HepG2 (cell line): ENCODE data around the gene SDR9C7. TPM values are rescaled to one million over a fixed set of nuclear protein-coding genes. Genes with fewer than 3 reads are reported as not detected.
A peak's percentile ranks its signal among the peaks of the same experiment; 100 is the strongest.

Source experiments
- ATAC-seq: fragments of 200-7000 bp; cut with Tn5 transposase; 3 replicates; pipeline ENCODE4 v1.9.1; 2020; ENCODE audit warnings: mild to moderate bottlenecking, moderate library complexity
- BruUV-seq: library from RNA; stranded (reverse); fragments of 400-500 nt; replicated peaks from 2 replicates; lab custom pipeline; 2021; lab: Mats Ljungman, UMichigan
- CTCF ChIA-PET: fragments of 300-600 bp; formaldehyde crosslinking; extraction: SDS; loops from one replicate; lab custom pipeline; 2021; ENCODE audit warnings: low total read pairs, inconsistent platforms, low intra/inter-chr PET ratio; lab: Yijun Ruan, JAX
- POLR2A ChIA-PET: fragments of 350-600 bp; sonication (Branson Sonifier 250); formaldehyde crosslinking; loops from one replicate; lab custom pipeline; 2020; ENCODE audit warnings: antibody characterized with exemption, inconsistent platforms; lab: Yijun Ruan, JAX
- DNase-seq: peaks from one replicate; pipeline ENCODE4 v3.0.0-alpha.2; 2015; ENCODE audit warnings: low spot score
- FAIRE-seq: peaks from 3 replicates; lab custom pipeline; 2011; peaks lifted over from hg19 to GRCh38; lab: Jason Lieb, UNC
- H2AFZ ChIP-seq: one replicate; pipeline ENCODE4 v1.6.1; 2011; ENCODE audit warnings: low read length, inconsistent platforms
- H3K27ac ChIP-seq: fragments of 300-600 bp; 3 replicates; pipeline ENCODE4 v1.8.0; 2011; ENCODE audit warnings: mixed run types, mild to moderate bottlenecking, mixed read lengths, low read length, inconsistent platforms; ENCODE audit not compliant: insufficient read depth; ENCODE audit errors: extremely low read length
- H3K27me3 ChIP-seq, 2 experiments: fragments of 200-600 bp in 1 of 2; 2 replicates in 1 of 2; 3 replicates in 1 of 2; pipeline versions ENCODE4 v1.6.0 to v1.8.0; 2011; ENCODE audit warnings: low read length in 2 of 2, mild to moderate bottlenecking in 2 of 2, moderate library complexity in 2 of 2, inconsistent platforms in 1 of 2; ENCODE audit not compliant: insufficient read depth in 2 of 2, control insufficient read depth in 1 of 2
- H3K36me3 ChIP-seq, 2 experiments: fragments of 200-600 bp in 1 of 2; replicated peaks in 1 of 2; 2 replicates in 1 of 2; 3 replicates in 1 of 2; pipeline versions ENCODE4 v1.5.1 to v1.8.0; 2011; ENCODE audit warnings: low read length in 2 of 2, inconsistent platforms in 1 of 2; ENCODE audit not compliant: insufficient read depth in 2 of 2, control insufficient read depth in 1 of 2
- H3K4me1 ChIP-seq: 2 replicates; pipeline ENCODE4 v1.5.1; 2012; ENCODE audit warnings: low read length, inconsistent platforms; ENCODE audit not compliant: insufficient read depth
- H3K4me2 ChIP-seq: 2 replicates; pipeline ENCODE4 v1.6.0; 2011; ENCODE audit warnings: low read depth, low read length, inconsistent platforms
- H3K4me3 ChIP-seq, 3 experiments: fragments of 200-600 bp in 1 of 3; sonication (generic), shearing (Covaris generic) in 1 of 3; replicated peaks in 1 of 3; 2 replicates each; pipeline ENCODE4 v1.5.1; 2011 to 2016; ENCODE audit warnings: low read length in 3 of 3, inconsistent platforms in 2 of 3, low read depth in 2 of 3, mild to moderate bottlenecking in 2 of 3, control low read depth in 1 of 3, mixed read lengths in 1 of 3; ENCODE audit not compliant: insufficient read depth in 1 of 3
- H3K79me2 ChIP-seq: one replicate; pipeline ENCODE4 v1.6.1; 2011; ENCODE audit warnings: low read length, inconsistent platforms; ENCODE audit not compliant: insufficient read depth
- H3K9ac ChIP-seq: 2 replicates; pipeline ENCODE4 v1.6.0; 2011; ENCODE audit warnings: mild to moderate bottlenecking, low read depth, low read length, inconsistent platforms; ENCODE audit not compliant: insufficient read depth
- H3K9me3 ChIP-seq: 2 replicates; pipeline ENCODE4 v1.5.1; 2012; ENCODE audit warnings: mild to moderate bottlenecking, low read length
- H4K20me1 ChIP-seq: 2 replicates; pipeline ENCODE4 v1.6.0; 2011; ENCODE audit warnings: inconsistent platforms, mild to moderate bottlenecking, low read length, moderate library complexity; ENCODE audit not compliant: insufficient read depth
- CCDC6 ChIP-seq: sonication (generic); formaldehyde crosslinking; IDR thresholded peaks from 2 replicates; pipeline ENCODE4 v1.8.1; 2022; ENCODE audit warnings: mild to moderate bottlenecking, missing genetic modification reagents, moderate library complexity
- NR2F6 ChIP-seq, 2 experiments: IDR thresholded peaks; 2 replicates each; pipeline ENCODE4 v1.6.1; 2016; ENCODE audit warnings: antibody characterized with exemption in 1 of 2, mild to moderate bottlenecking in 1 of 2
- ZNF121 ChIP-seq: sonication (generic); formaldehyde crosslinking; IDR thresholded peaks from 2 replicates; pipeline ENCODE4 v1.5.0; 2020; ENCODE audit warnings: mild to moderate bottlenecking, missing genetic modification reagents
- WGBS: methylation state at CpG from one replicate; pipeline ENCODE4 v1.1.6; 2017; ENCODE audit warnings: low lambda C conversion rate; 5-methylcytosine and 5-hydroxymethylcytosine counted together
- in situ Hi-C: cut with HindIII; loops from 2 replicates; pipeline ENCODE4 v1.10.0; 2017; ENCODE audit warnings: low pct_unique_long_range_greater_than_20kb; ENCODE audit not compliant: extremely low pct_ligation_motif_present
- intact Hi-C: fragments of 100-400 bp; cut with micrococcal nuclease; formaldehyde crosslinking; loops from one replicate; pipeline ENCODE4 v1.10.0; 2022; ENCODE audit not compliant: unreplicated experiment
- polyA plus RNA-seq, 8 experiments: library from polyadenylated mRNA; depleted of rRNA in 3 of 8; stranded (reverse) in 7 of 8; unstranded in 1 of 8; fragments of >200 nt; fragmentation: Illumina TruSeq in 4 of 8; extraction: Trizol in 4 of 8; gene quantifications; 2 replicates each; pipeline versions ENCODE4 v1.2.1 to v1.2.3, GENCODE V29; 2011 to 2016; ENCODE audit warnings: low read depth in 4 of 8, missing spikeins in 1 of 8, mixed read lengths in 1 of 8; ENCODE audit not compliant: insufficient read depth in 1 of 8
- total RNA-seq, 5 experiments: library from RNA; depleted of rRNA; stranded (reverse); fragments of >200 nt; fragmentation: Illumina TruSeq; extraction: Trizol; gene quantifications; 2 replicates each; pipeline ENCODE4 v1.2.3, GENCODE V29; 2016; ENCODE audit warnings: low read depth in 1 of 5
- TF ChIP-seq, protein P1 (sequence below): sonication (generic); formaldehyde crosslinking; IDR thresholded peaks from 2 replicates; pipeline ENCODE4 v1.4.0; 2020; ENCODE audit warnings: missing genetic modification reagents
- TF ChIP-seq, protein P2 (sequence below): sonication (generic); formaldehyde crosslinking; IDR thresholded peaks from 2 replicates; pipeline ENCODE4 v1.4.0; 2020; ENCODE audit warnings: mild to moderate bottlenecking, missing genetic modification reagents
- TF ChIP-seq, protein P3 (sequence below): sonication (generic); formaldehyde crosslinking; IDR thresholded peaks from 2 replicates; pipeline ENCODE4 v1.4.0; 2020; ENCODE audit warnings: missing genetic modification reagents

The SDR9C7 gene
- total and polyA plus RNA-seq, 2 of the 13 experiments (the other 11 are each of a cell fraction or from before 2014, with no cell fraction given) = 0.04 TPM; not detected in 1

DNA sequence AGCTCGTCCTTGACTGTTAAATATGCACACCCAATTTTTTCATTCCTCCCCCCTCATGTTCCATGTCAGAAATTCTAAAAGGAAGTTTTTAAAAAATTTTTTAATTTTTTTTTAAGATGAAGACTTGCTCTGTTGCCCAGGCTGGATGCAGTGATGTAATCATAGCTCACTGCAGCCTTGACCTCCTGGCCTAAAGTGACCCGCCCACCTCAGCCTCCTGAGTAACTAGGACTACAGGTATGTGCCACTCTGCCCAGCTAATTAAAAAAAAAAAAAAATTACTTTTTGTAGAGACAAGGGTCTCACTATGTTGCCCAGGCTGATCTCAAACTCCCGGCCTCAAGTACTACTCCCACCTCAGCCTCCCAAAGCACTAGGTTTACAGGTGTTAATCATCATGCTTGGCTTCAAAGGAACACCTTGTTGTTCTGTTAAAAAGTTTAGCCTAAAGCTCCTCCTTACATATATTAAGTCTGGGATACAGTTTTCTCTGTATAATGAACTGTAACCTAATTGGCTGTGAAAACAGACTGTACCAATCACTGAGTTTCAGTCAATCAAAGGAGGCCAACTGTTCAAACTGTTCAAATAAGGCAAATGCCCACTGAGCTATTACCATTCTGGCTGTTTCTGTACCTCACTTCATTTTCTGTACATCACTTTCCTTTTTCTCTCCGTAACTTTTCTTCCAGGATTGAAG lies 17.8 kb downstream of the SDR9C7 start:
- no peaks in the 10 kb centered on the region for H3K79me2 ChIP-seq
- H3K4me3 ChIP-seq = no peak overlapping the region
- no peaks in the 10 kb centered on the region for H3K27me3 ChIP-seq
- ATAC-seq (no peak), DNase-seq (no peak), FAIRE-seq (no peak)
- ChIA-PET CTCF (no interaction called here), POLR2A (no interaction called here)
- no peak overlapping the region for H2AFZ ChIP-seq
- no TSS peak for BruUV-seq
- WGBS = 24% methylated on average over 4 of the region's 4 CpGs
- no peaks in the 10 kb centered on the region for H3K36me3 ChIP-seq
- in situ Hi-C loops (no loop called here), intact Hi-C loops (no loop called here)
- H3K27ac ChIP-seq = no peak overlapping the region
- H3K4me2 ChIP-seq = no peak overlapping the region
- H3K9ac ChIP-seq = no peak overlapping the region
- TF ChIP-seq, protein P1, sequence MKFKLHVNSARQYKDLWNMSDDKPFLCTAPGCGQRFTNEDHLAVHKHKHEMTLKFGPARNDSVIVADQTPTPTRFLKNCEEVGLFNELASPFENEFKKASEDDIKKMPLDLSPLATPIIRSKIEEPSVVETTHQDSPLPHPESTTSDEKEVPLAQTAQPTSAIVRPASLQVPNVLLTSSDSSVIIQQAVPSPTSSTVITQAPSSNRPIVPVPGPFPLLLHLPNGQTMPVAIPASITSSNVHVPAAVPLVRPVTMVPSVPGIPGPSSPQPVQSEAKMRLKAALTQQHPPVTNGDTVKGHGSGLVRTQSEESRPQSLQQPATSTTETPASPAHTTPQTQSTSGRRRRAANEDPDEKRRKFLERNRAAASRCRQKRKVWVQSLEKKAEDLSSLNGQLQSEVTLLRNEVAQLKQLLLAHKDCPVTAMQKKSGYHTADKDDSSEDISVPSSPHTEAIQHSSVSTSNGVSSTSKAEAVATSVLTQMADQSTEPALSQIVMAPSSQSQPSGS (CRISPR knock-in tag) = no peak
- peak; percentile 36; the same call in 1 of the 2 replicates for TF ChIP-seq NR2F6 (IDR thresholded peaks at IDR 0.05)
- no peak for TF ChIP-seq NR2F6 (CRISPR knock-in tag; IDR thresholded peaks at IDR 0.05)
- TF ChIP-seq ZNF121 = peak; percentile 53; the same call in 1 of the 2 replicates
- TF ChIP-seq, protein P2, sequence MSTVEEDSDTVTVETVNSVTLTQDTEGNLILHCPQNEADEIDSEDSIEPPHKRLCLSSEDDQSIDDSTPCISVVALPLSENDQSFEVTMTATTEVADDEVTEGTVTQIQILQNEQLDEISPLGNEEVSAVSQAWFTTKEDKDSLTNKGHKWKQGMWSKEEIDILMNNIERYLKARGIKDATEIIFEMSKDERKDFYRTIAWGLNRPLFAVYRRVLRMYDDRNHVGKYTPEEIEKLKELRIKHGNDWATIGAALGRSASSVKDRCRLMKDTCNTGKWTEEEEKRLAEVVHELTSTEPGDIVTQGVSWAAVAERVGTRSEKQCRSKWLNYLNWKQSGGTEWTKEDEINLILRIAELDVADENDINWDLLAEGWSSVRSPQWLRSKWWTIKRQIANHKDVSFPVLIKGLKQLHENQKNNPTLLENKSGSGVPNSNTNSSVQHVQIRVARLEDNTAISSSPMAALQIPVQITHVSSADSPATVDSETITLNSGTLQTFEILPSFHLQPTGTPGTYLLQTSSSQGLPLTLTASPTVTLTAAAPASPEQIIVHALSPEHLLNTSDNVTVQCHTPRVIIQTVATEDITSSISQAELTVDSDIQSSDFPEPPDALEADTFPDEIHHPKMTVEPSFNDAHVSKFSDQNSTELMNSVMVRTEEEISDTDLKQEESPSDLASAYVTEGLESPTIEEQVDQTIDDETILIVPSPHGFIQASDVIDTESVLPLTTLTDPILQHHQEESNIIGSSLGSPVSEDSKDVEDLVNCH (CRISPR knock-in tag) = no peak
- TF ChIP-seq, protein P3, sequence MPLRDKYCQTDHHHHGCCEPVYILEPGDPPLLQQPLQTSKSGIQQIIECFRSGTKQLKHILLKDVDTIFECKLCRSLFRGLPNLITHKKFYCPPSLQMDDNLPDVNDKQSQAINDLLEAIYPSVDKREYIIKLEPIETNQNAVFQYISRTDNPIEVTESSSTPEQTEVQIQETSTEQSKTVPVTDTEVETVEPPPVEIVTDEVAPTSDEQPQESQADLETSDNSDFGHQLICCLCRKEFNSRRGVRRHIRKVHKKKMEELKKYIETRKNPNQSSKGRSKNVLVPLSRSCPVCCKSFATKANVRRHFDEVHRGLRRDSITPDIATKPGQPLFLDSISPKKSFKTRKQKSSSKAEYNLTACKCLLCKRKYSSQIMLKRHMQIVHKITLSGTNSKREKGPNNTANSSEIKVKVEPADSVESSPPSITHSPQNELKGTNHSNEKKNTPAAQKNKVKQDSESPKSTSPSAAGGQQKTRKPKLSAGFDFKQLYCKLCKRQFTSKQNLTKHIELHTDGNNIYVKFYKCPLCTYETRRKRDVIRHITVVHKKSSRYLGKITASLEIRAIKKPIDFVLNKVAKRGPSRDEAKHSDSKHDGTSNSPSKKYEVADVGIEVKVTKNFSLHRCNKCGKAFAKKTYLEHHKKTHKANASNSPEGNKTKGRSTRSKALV (CRISPR knock-in tag) = no peak
- TF ChIP-seq CCDC6 (CRISPR knock-in tag) = no peak
- H3K4me1 ChIP-seq = peaks cover 14% of the 10 kb centered on the region
- H4K20me1 ChIP-seq = no peaks in the 10 kb centered on the region
- no peaks in the 10 kb centered on the region for H3K9me3 ChIP-seq
